ENCODE results near the gene CHKA.

CHKA gene

DNA sequence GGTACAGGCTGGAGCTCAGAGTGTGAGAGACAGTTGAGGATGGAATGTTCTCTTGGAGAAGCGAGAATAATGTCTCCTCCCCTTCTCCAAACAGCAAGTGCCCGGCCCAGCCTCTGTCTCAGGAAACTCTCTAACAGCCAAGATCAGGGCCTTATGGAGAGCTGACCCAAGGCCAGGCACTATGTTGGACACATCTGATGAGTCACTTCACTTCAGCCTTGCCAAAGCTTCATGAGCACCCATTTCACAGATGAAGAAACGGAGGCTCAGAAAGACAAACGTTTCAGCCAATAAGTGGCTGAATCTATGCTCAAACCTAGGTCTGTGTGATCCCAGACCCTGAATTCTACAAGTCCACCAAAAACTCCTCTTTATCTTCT is 22.1 kb upstream of the CHKA start:
- TF ChIP-seq, protein P1, sequence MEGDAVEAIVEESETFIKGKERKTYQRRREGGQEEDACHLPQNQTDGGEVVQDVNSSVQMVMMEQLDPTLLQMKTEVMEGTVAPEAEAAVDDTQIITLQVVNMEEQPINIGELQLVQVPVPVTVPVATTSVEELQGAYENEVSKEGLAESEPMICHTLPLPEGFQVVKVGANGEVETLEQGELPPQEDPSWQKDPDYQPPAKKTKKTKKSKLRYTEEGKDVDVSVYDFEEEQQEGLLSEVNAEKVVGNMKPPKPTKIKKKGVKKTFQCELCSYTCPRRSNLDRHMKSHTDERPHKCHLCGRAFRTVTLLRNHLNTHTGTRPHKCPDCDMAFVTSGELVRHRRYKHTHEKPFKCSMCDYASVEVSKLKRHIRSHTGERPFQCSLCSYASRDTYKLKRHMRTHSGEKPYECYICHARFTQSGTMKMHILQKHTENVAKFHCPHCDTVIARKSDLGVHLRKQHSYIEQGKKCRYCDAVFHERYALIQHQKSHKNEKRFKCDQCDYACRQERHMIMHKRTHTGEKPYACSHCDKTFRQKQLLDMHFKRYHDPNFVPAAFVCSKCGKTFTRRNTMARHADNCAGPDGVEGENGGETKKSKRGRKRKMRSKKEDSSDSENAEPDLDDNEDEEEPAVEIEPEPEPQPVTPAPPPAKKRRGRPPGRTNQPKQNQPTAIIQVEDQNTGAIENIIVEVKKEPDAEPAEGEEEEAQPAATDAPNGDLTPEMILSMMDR (IDR thresholded peaks at IDR 0.05; ENCODE audit: low read depth, low read length): no peak
- DNase-seq (ENCODE audit: extremely low read depth, low read depth): no peak

DNA sequence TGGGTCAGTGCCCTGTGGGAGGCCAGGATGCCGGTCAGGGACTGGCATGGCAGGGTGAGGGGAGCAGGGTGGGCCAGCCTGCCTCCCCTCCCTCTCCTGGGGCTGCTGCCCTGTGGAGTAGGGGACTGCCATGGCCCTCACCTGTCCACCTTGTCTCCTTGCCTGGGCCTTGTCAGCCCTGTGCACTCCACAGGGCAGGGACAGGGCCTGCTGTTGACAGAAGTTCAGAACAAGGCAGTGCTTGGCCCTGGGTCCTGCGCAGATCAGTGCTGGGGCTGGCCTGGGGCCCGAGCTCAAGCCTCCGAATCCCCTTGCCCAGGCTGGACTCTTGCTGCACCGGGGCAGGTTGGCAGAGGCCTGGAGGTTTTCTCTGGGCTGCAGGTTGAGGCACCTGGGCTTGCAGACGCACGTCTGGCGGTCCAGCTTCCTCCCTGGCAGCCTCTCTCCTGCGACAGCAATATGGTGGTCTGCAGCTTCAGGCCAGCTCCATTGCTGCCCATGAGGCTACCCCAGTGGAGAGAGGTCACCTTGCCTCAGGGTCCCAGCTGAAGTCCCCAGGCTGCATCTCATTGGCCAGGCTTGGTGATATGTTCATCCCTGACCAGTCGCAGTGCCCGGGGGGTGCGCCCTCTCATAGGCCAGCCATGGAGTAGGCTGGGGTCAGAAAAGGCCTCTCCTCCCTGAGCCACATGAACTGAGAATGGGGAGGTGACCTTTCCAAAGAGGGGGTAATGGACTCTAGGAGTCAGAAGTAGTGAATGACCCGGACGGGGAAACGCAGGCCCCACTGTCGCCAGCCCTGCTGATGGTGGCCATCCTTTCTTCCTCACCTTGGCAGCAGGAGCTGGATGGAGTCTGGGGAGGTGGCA is 21.5 kb upstream of the CHKA start:
- DNase-seq (ENCODE audit: extremely low read depth, low read depth): no peak
- TF ChIP-seq, protein P1 (IDR thresholded peaks at IDR 0.05; ENCODE audit: low read depth, low read length): no peak

DNA sequence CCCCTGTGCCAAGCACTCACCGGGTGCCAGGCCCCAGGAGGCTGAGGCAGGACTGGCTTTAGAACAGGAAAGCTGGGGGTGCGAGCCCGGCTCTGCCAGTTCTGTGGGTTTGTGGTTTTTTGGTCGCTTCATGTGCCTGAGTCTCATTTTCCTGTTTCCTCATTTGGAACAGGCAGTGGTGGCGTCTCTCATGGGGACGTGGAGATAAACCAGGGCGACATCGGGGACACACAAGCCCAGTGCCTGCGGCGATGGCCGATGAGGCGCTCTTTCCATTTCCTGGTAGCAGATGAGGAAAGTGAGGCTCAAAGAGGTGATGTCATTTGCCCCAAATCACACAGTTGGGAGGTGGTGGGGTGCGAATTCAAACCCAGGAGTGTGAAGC is 20.8 kb upstream of the CHKA start:
- TF ChIP-seq, protein P1 (IDR thresholded peaks at IDR 0.05; ENCODE audit: low read depth, low read length): no peak
- no peak for DNase-seq (ENCODE audit: extremely low read depth, low read depth)

DNA sequence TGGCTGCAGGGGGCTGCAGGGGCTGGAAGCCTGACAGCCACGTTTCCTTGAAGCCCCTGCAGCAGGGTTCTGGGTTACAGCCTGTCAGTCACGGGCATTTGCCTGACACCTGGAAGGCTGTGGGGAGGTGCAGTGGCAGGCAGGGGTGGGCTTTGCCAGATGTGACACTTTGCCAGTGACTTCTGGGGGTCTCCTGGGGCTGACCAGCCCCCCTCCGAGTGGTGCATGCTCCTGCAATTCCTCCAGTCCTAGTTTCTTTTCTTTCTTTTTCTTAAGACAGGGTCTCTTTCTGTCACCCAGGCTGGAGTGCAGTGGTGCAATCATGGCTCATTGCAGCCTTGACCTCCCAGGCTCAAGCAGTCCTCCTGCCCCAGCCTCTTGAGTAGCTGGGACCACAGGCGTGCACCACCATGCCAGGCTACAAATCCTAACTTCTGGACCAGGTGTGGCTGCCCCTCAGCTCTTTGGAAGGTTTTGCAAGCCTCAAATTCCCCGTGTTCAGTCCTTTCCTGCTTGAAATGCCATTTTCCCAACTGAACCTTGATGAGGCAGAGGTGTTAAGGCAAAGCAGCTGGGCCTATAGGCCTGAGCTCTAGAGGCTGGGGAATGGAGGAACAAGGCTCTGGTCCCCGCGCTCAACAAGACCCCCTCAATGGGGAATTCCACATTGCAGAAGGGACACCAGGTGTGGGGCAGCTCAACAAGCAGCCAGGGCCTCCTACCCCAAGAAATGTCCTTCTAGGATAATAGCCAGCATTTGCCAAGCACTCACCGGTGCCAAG is 20.2 kb upstream of the CHKA start:
- DNase-seq (ENCODE audit: extremely low read depth, low read depth): no peak
- TF ChIP-seq, protein P1 (IDR thresholded peaks at IDR 0.05; ENCODE audit: low read depth, low read length): no peak

DNA sequence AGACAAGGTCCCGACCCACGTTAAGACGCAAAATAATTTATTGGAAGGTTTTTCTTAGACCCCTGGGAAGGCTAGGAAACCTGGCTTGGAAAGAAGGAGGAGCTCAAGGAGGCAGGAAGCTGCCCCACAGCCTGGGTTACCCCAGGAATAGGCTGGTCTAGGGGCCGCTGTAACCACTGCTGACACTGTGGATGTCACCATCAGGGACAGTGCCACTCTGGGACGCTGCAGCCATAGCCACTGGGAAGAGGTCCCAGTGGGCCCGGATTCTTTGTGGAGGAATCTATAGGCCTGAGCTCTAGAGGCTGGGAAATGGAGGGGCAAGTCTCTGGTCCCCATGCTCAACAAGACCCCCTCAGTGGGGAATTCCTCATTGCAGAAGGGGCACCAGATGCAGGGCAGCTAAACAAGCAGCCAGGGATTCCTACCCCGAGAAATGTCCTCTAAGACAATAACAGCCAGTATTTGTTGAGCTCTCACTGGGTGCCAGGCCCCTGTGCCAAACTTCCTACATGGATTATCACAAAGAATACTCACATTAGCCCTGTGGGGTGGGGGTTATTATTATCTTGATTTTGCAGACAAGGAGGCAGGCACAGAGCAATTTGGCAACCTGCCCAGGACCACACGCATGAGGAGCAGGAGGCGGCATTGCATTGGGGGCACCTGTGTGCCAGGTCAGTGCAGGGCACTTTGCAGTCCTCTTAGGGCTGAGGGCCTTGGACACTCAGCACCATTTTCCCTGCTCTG is 19.5 kb upstream of the CHKA start:
- TF ChIP-seq, protein P1 (IDR thresholded peaks at IDR 0.05; ENCODE audit: low read depth, low read length): no peak
- DNase-seq (ENCODE audit: extremely low read depth, low read depth): no peak

DNA sequence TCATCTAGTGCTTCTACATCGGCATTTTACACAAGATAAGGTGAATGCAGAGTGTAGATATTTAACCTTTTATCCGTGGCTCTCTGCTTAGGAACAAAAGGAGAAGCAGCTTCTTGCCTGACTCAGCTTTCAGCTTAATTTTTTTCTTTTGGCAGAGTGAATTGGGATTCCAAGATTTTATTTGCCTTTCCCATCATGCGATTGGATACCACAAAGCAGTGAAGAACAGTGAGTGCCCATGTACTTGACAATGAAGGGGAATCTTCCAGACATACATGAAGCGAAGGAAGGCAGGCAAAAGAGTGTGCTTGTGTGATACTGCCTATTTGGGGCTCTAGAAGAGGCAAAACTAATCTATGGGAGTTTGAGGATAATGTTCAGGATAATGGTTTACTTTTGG is 17.0 kb upstream of the CHKA start:
- TF ChIP-seq, protein P1 (IDR thresholded peaks at IDR 0.05; ENCODE audit: low read depth, low read length): no peak
- DNase-seq (ENCODE audit: extremely low read depth, low read depth): no peak

Measured in AG09319 (cell line).